COLO668 (cell line): ENCODE data around the gene DAB2IP.
"Not testable (repeated sequence)": the region's sequence is repeated elsewhere in the genome, so short reads cannot be mapped to it uniquely, and the experiment has no call there.

ENCODE experiments used
- DNase-seq: peaks from one replicate; lab custom pipeline; 2025; ENCODE audit not compliant: unreplicated experiment; lab: John Stamatoyannopoulos, UW

Gene DAB2IP

GRCh38 chr9:121785673-121786542 lies 134.5 kb downstream of the DAB2IP start:
- DNase-seq, result no peak

GRCh38 chr9:121786543-121786948 lies 135.1 kb downstream of the DAB2IP start:
- DNase-seq, result no peak

DNA sequence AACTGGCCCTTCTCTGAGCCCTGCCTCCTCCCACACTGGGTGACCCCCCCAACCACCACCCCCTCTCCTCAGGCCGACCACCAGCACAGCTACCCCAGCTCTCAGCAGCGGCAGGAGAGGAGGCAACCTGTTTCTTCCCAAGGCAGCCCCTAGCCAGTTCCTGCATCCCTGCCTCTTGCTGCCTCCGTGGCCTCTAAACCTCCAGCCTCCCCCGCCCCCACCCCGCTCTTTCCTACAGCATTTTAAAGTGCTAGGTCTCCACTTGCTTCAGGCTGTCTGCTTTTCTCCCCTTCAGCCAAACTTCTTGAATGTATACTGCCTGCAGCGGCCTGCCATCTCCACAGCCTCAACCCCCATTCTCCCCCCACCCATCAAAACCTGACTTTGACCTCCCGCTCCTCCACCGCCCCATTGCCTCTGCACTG lies 135.6 kb downstream of the DAB2IP start:
- no peak for DNase-seq

- no peak for DNase-seq
These were observed 137.4 kb downstream of the DAB2IP start for GRCh38 chr9:121788686-121789366.

- no peak for DNase-seq
These were observed 139.4 kb downstream of the DAB2IP start for GRCh38 chr9:121790841-121791240.

DNA sequence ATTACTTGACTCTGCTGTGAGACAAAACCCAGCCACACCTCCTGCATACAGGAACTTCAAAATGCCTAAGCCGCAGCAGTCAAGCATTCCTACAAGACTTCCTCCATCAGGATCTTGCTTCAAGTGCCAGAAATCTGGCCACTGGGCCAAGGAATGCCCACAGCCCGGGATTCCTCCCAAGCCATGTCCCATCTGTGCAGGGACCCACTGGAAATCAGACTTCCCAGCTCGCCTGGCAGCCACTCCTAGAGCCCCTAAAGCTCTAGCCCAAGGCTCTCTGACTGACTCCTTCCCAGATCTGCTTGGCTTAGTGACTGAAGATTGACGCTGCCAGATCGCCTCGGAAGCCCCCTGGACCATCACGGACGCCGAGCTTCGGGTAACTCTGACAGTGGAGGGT lies 141.0 kb downstream of the DAB2IP start:
- not testable (repeated sequence) for DNase-seq

DNA sequence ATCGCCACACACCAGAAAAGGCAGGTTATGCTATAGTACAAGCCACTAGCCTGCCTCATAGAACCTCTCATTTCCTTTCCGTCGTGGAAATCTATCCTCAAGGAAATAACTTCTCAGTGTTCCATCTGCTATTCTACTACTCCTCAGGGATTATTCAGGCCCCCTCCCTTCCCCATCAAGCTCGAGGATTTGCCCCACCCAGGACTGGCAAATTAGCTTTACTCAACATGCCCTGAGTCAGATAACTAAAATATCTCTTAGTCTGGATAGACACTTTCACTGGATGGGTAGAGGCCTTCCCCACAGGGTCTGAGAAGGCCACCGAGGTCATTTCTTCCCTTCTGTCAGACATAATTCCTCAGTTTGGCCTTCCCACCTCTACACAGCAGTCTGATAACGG lies 142.9 kb downstream of the DAB2IP start:
- not testable (repeated sequence) for DNase-seq

DNA sequence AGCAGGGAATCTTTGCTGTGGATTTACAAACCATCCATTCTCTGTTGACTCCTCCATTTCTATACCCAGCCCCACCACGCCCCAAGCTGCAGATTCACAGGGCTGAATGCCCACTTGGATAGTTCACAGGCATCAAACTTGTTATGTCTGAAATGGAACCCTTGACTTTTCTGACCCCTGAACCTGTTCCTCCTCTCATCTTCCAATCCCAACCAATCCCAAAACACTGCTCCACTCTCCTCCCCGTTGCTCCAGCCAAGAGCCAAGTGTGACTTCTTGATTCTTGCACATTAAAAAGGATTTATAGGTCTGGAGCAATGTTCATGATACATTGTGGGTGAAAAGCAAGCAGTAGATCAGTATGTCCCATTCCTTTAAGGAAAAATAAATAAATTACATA lies 145.6 kb downstream of the DAB2IP start:
- no peak for DNase-seq

- DNase-seq, result no peak
These were observed 147.5 kb downstream of the DAB2IP start for GRCh38 chr9:121798941-121799340.

DNA sequence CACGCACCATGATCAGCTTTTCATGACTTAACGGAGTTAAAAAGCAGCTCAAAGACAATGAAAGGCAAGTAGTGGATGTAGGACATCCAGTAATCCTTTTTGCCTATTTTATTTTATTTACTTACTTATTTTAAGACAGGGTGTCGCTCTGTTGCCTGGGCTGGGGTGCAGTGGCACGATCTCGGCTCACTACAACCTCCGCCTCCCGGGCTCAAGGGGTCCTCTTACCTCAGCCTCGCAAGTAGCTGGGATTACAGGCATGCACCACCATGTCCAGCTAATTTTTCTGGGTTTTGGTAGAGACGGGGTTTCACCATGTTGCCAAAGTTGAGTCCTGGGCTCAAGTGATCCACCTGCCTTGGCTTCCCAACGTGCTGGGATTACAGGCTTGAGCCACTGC lies 148.9 kb downstream of the DAB2IP start:
- no peak for DNase-seq

DNA sequence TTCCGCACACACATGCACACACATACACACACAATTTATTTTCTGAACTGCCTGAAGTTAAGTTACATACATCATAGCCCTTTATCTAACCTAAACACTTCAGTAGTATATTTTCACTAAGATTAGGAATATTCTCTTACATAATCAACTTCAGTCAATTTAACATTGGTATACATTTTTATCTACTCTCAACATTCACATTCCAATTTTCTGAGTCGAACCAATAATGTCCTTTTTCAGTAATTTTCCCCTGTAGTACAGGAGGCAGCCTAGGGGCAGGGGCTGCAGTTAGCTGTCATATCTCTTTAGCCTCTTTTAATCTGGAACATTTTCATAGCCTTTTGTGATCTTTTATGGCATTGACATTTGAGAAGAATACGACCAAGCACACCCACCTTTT lies 150.1 kb downstream of the DAB2IP start:
- no peak for DNase-seq

DNA sequence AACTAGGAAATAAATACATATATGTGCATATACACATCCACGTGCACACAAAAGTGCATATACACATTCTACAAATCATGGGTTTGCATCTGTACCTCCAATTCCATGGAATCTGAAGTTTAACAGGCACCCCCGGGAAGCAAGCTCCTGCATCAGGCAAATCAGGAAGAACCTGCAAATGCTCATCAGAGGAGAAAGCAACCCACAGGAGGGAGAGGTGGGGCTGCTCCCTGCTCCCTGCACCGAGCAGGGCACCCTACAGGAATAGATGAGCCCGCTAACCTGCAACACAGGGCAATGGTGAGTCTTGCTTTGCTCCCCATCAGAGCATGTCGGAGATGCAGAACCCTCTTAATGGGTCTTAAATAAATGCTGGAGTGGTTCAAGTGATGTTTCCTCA lies 151.3 kb downstream of the DAB2IP start:
- no peak for DNase-seq

DNA sequence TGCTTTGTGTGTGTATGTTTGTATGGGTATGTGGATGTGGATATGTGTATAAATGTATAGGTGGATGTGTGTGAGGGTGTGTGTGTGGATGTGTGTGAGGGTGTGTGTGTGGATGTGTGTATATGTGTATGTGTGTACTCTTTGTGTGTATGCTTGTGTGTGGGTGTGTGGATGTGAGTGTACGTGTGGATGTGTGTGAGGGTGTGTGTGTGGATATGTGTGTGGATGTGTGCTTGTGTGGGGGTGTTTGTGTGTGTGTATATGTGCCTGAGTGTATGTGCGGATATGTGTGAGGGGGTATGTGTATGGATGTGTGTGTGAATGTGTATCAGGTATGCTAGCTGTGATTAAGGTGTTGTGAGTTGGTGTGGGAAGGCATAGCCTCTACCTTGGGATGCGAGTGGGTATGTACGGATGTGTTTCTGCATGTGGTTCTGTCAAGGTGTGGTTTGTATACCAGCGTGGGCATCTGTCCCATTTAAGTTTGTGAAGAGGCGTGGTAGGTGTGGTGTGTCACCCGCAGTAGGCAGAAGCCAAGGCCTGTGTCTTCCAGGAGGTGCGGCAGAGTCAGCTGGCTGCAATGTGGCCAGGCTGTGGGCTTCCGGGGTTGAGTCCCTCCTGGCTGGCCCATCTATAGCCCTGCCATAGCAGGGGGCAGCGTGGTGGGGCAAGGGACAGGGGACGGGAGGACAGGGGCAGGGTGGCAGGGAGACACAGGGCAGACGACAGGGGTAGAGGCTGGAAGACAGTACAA lies 155.8 kb downstream of the DAB2IP start:
- no peak for DNase-seq

DNA sequence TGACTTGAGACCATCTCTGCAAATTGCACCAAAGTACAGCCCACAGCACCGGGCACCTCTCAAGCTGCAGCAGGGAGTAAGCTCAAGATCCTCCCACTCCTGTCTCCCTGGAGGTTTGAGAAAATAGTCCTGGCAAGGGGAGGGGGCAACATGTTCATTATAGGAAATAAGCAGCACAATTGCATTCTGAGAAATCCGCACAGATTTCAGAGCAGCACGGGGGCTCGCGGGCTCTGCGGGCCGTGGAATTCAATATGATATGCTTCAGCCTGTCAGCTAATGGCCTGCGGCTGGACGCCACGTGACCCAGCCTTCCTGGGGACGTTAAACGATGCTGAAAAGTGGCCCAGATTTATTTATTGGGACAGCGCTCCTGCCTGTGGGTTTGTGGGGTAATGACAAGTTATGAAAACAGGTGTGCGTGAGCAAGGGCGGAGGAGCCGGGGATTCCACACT lies 156.4 kb downstream of the DAB2IP start:
- no peak for DNase-seq

- DNase-seq, result no peak
These were observed 157.3 kb downstream of the DAB2IP start for GRCh38 chr9:121808781-121809180.

GRCh38 chr9:121809356-121810050 lies 158.1 kb downstream of the DAB2IP start:
- DNase-seq, result no peak

- no peak for DNase-seq
These were observed 159.1 kb downstream of the DAB2IP start for GRCh38 chr9:121810489-121810888.

- no peak for DNase-seq
These were observed 159.7 kb downstream of the DAB2IP start for GRCh38 chr9:121811140-121811539.

DNA sequence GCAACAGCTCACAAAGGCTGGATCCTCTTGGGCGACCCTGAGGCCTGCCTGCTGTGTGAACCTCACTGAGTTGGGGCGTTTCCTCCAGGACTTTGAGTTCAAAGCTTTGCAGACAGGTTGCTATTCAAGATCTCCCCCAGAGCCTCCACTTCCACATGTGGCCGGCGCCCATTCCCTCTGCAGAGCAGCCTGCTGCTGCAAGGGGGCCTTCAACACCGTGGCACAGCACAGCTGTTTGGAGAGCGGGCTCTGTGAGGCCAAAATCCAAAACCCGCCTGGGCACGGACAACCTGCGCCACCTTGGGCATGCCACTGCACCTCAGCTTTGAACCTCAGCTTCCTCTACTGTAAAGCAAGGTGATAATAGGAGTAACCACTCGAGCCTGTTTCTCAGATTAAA lies 160.3 kb downstream of the DAB2IP start:
- no peak for DNase-seq

DNA sequence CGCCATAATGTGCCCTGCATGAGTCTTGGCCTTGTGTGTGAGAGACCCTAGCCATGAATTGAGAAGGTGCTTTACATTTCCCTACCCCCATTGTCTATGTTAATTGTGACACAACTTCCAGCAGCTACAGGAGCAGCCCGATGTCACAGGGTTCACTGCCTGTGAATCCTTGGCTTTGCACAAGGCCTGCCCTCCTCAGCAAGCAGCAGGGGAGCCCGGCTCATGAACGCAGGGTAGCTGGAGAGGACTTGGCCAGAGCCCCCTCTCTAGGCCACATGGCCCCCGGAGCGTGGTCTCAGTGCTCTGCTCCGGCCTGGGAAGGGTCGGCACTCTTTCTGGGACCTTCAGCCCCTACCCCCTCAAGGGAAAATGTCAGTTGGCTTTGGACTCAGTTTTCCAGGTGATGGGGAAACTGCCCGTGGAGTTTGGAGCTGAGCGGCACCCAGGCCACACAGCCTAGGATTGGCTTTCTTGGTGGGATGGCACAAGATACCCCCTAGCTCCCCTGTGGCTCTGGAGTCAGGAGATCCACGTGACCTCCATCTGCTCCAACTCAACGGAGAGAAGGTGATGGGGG lies 160.8 kb downstream of the DAB2IP start:
- DNase-seq, result no peak
